ENCODE measurements around the gene TNNT3. TPM values are rescaled to one million over a fixed set of nuclear protein-coding genes. Genes with fewer than 3 reads are reported as not detected.

The TNNT3 gene
- total and polyA plus RNA-seq, 7 experiments from 2014 or later, result 0.31 to 37.1 (median 18.7) TPM; not detected in 1

- ATAC-seq (no peak), DNase-seq (peak in 1 of 9 donors; percentile 5)
- POLR2A ChIA-PET, result no interaction called here
- no peaks in the 10 kb centered on the region for H3K9me3 ChIP-seq (ENCODE audit: control insufficient read depth in 2 of 3, low read length in 3 of 3)
- CTCF ChIA-PET, result no interaction called here
- Mint-ChIP-seq H3K4me3 (no peak overlapping the region), H3K36me3 (peaks cover 0 to 6% (median 0%) of the 10 kb centered on the region in 5 donors), H3K9me3 (peaks cover 0 to 4% (median 0%) of the 10 kb centered on the region in 11 donors), H3K27me3 (peaks cover 0 to 7% (median 3%) of the 10 kb centered on the region in 5 donors), H3K4me1 (peaks cover 0 to 20% (median 10%) of the 10 kb centered on the region in 7 donors), H3K27ac (no peak overlapping the region)
- no peaks in the 10 kb centered on the region for H3K4me1 ChIP-seq (ENCODE audit: control insufficient read depth in 2 of 2, insufficient read depth in 2 of 2, low read length in 2 of 2)
- no peak overlapping the region for H3K27ac ChIP-seq (ENCODE audit: low read depth, low read length)
- intact Hi-C loops (cut with micrococcal nuclease), result no loop called here
- H3K27me3 ChIP-seq (ENCODE audit: control insufficient read depth in 2 of 2, insufficient read depth in 2 of 2, low read length in 2 of 2), result no peaks in the 10 kb centered on the region
- no peak overlapping the region for H3K4me3 ChIP-seq (ENCODE audit: low read length)
- no peaks in the 10 kb centered on the region for H3K36me3 ChIP-seq (ENCODE audit: control insufficient read depth in 2 of 3, insufficient read depth in 3 of 3, low read length in 3 of 3)
Measured at GRCh38 chr11:1936072-1936780, 16.7 kb downstream of the TNNT3 start.

GRCh38 chr11:1936781-1937615 lies 17.5 kb downstream of the TNNT3 start:
- CTCF ChIA-PET, result no interaction called here
- peak in 2 of 9 donors; percentile 7 to 19 for DNase-seq

GRCh38 chr11:1937616-1938342 lies 18.3 kb downstream of the TNNT3 start:
- Mint-ChIP-seq H3K27me3 (peaks cover 0 to 3% (median 0%) of the 10 kb centered on the region in 5 donors), H3K36me3 (peaks cover 0 to 6% (median 0%) of the 10 kb centered on the region in 5 donors), H3K27ac (no peak overlapping the region), H3K9me3 (peaks cover 0 to 2% (median 0%) of the 10 kb centered on the region in 11 donors), H3K4me1 (peaks cover 0 to 23% (median 7%) of the 10 kb centered on the region in 7 donors), H3K4me3 (no peak overlapping the region)
- ATAC-seq (no peak), DNase-seq (peak in 2 of 9 donors; percentile 4 to 19)
- ChIA-PET POLR2A (no interaction called here), CTCF (no interaction called here)
- no peak overlapping the region for H3K27ac ChIP-seq (ENCODE audit: low read depth, low read length)
- intact Hi-C loops (cut with micrococcal nuclease), result no loop called here
- no peaks in the 10 kb centered on the region for H3K9me3 ChIP-seq (ENCODE audit: control insufficient read depth in 2 of 3, low read length in 3 of 3)
- H3K27me3 ChIP-seq (ENCODE audit: control insufficient read depth in 2 of 2, insufficient read depth in 2 of 2, low read length in 2 of 2), result no peaks in the 10 kb centered on the region
- H3K36me3 ChIP-seq (ENCODE audit: control insufficient read depth in 2 of 3, insufficient read depth in 3 of 3, low read length in 3 of 3), result no peaks in the 10 kb centered on the region
- no peak overlapping the region for H3K4me3 ChIP-seq (ENCODE audit: low read length)
- H3K4me1 ChIP-seq (ENCODE audit: control insufficient read depth in 2 of 2, insufficient read depth in 2 of 2, low read length in 2 of 2), result no peaks in the 10 kb centered on the region

More at GRCh38 chr11:1936781-1937615, 17.5 kb downstream of the TNNT3 start:
- H3K27me3 ChIP-seq (ENCODE audit: control insufficient read depth in 2 of 2, insufficient read depth in 2 of 2, low read length in 2 of 2), result no peaks in the 10 kb centered on the region
- H3K36me3 ChIP-seq (ENCODE audit: control insufficient read depth in 2 of 3, insufficient read depth in 3 of 3, low read length in 3 of 3), result no peaks in the 10 kb centered on the region
- POLR2A ChIA-PET, result no interaction called here
- peak; percentile 12 for ATAC-seq
- no peaks in the 10 kb centered on the region for H3K4me1 ChIP-seq (ENCODE audit: control insufficient read depth in 2 of 2, insufficient read depth in 2 of 2, low read length in 2 of 2)
- Mint-ChIP-seq H3K4me1 (peaks cover 0 to 16% (median 8%) of the 10 kb centered on the region in 7 donors), H3K36me3 (peaks cover 0 to 6% (median 0%) of the 10 kb centered on the region in 5 donors), H3K27me3 (peaks cover 0 to 7% (median 0%) of the 10 kb centered on the region in 5 donors), H3K4me3 (no peak overlapping the region), H3K9me3 (peaks cover 0 to 4% (median 0%) of the 10 kb centered on the region in 11 donors), H3K27ac (no peak overlapping the region)
- no peak overlapping the region for H3K4me3 ChIP-seq (ENCODE audit: low read length)
- H3K27ac ChIP-seq (ENCODE audit: low read depth, low read length), result no peak overlapping the region
- intact Hi-C loops (cut with micrococcal nuclease), result no loop called here
- no peaks in the 10 kb centered on the region for H3K9me3 ChIP-seq (ENCODE audit: control insufficient read depth in 2 of 3, low read length in 3 of 3)

- Mint-ChIP-seq H3K4me1 (peaks cover 0 to 24% (median 7%) of the 10 kb centered on the region in 7 donors), H3K27me3 (peaks cover 0 to 3% (median 0%) of the 10 kb centered on the region in 5 donors), H3K27ac (no peak overlapping the region), H3K36me3 (peaks cover 0 to 5% (median 0%) of the 10 kb centered on the region in 5 donors), H3K4me3 (peak overlapping the region in 1 of 10 donors; percentile 23), H3K9me3 (peaks cover 0 to 2% (median 0%) of the 10 kb centered on the region in 11 donors)
- DNase-seq (peak in 3 of 9 donors; percentile 4 to 19 (median 6)), ATAC-seq (no peak)
- no peaks in the 10 kb centered on the region for H3K27me3 ChIP-seq (ENCODE audit: control insufficient read depth in 2 of 2, insufficient read depth in 2 of 2, low read length in 2 of 2)
- no peak overlapping the region for H3K27ac ChIP-seq (ENCODE audit: low read depth, low read length)
- ChIA-PET CTCF (no interaction called here), POLR2A (no interaction called here)
- H3K9me3 ChIP-seq (ENCODE audit: control insufficient read depth in 2 of 3, low read length in 3 of 3), result no peaks in the 10 kb centered on the region
- H3K36me3 ChIP-seq (ENCODE audit: control insufficient read depth in 2 of 3, insufficient read depth in 3 of 3, low read length in 3 of 3), result no peaks in the 10 kb centered on the region
- no peaks in the 10 kb centered on the region for H3K4me1 ChIP-seq (ENCODE audit: control insufficient read depth in 2 of 2, insufficient read depth in 2 of 2, low read length in 2 of 2)
- intact Hi-C loops (cut with micrococcal nuclease), result loop anchor here (1.0 kb wide), 1 partner anchor 44 kb away; no protein-coding TSS in a partner anchor
- no peak overlapping the region for H3K4me3 ChIP-seq (ENCODE audit: low read length)
Measured at GRCh38 chr11:1938343-1939005, 19.0 kb downstream of the TNNT3 start.

- Mint-ChIP-seq H3K4me3 (peak overlapping the region in 2 of 10 donors; percentile 23 to 32), H3K27me3 (peaks cover 0 to 3% (median 0%) of the 10 kb centered on the region in 5 donors), H3K9me3 (peaks cover 0 to 2% (median 0%) of the 10 kb centered on the region in 11 donors), H3K27ac (peak overlapping the region in 1 of 9 donors; percentile 37), H3K36me3 (peaks cover 0 to 3% (median 0%) of the 10 kb centered on the region in 5 donors), H3K4me1 (peaks cover 0 to 24% (median 7%) of the 10 kb centered on the region in 7 donors)
- no peaks in the 10 kb centered on the region for H3K4me1 ChIP-seq (ENCODE audit: control insufficient read depth in 2 of 2, insufficient read depth in 2 of 2, low read length in 2 of 2)
- H3K4me3 ChIP-seq (ENCODE audit: low read length), result no peak overlapping the region
- peak in 3 of 9 donors; percentile 2 to 18 (median 7) for DNase-seq
- ChIA-PET POLR2A (no interaction called here), CTCF (no interaction called here)
- ATAC-seq, result no peak
- H3K27ac ChIP-seq (ENCODE audit: low read depth, low read length), result no peak overlapping the region
- no peaks in the 10 kb centered on the region for H3K27me3 ChIP-seq (ENCODE audit: control insufficient read depth in 2 of 2, insufficient read depth in 2 of 2, low read length in 2 of 2)
- H3K9me3 ChIP-seq (ENCODE audit: control insufficient read depth in 2 of 3, low read length in 3 of 3), result no peaks in the 10 kb centered on the region
- intact Hi-C loops (cut with micrococcal nuclease), result loop anchor here (1.0 kb wide), 1 partner anchor 45 kb away; no protein-coding TSS in a partner anchor
- no peaks in the 10 kb centered on the region for H3K36me3 ChIP-seq (ENCODE audit: control insufficient read depth in 2 of 3, insufficient read depth in 3 of 3, low read length in 3 of 3)
Measured at GRCh38 chr11:1939006-1939625, 19.6 kb downstream of the TNNT3 start.
